ENCODE measurements around the gene PPEF1. TPM values are rescaled to one million over a fixed set of nuclear protein-coding genes. Genes with fewer than 3 reads are reported as not detected.
"Not testable (repeated sequence)": the region's sequence is repeated elsewhere in the genome, so short reads cannot be mapped to it uniquely, and the experiment has no call there.

Gene PPEF1
- total and polyA plus RNA-seq, 4 donors, result 0.09 TPM; not detected in 3

GRCh38 chrX:18725310-18725943 is 18.0 kb downstream of the PPEF1 start:
- Histone ChIP-seq H3K4me1 (ENCODE audit: control insufficient read depth in 4 of 4, insufficient read depth in 4 of 4, low read length in 3 of 4) (no peaks in the 10 kb centered on the region), H3K4me3 (ENCODE audit: low read depth in 1 of 3, low read length in 3 of 3) (no peak overlapping the region), H3K36me3 (ENCODE audit: control insufficient read depth in 4 of 4, insufficient read depth in 3 of 4, low read depth in 1 of 4, low read length in 3 of 4) (no peaks in the 10 kb centered on the region), H3K9ac (ENCODE audit: low read depth in 1 of 2, low read length in 2 of 2) (no peak overlapping the region), H3K27ac (ENCODE audit: low read depth in 1 of 2, low read length in 2 of 2) (no peak overlapping the region), H3K9me3 (ENCODE audit: control insufficient read depth in 4 of 4, low read length in 3 of 4) (no peaks in the 10 kb centered on the region), H3K27me3 (ENCODE audit: control insufficient read depth in 4 of 4, insufficient read depth in 4 of 4, low read length in 3 of 4) (peaks cover 0 to 2% (median 0%) of the 10 kb centered on the region in 4 donors)
- TF ChIP-seq CTCF (IDR thresholded peaks at IDR 0.05; ENCODE audit: low read depth, low read length, missing input control) (no peak), GABPA (IDR thresholded peaks at IDR 0.05 in 1 of 2, conservative IDR thresholded peaks at IDR 0.05 in 1 of 2) (no peak), EGR1 (IDR thresholded peaks at IDR 0.05; ENCODE audit: low read depth in 2 of 2) (no peak), RXRA (IDR thresholded peaks at IDR 0.05) (no peak), FOXA2 (IDR thresholded peaks at IDR 0.05) (no peak), REST (IDR thresholded peaks at IDR 0.05) (no peak), NR2F2 (IDR thresholded peaks at IDR 0.05) (no peak), ZBTB33 (IDR thresholded peaks at IDR 0.05) (no peak), MAX (IDR thresholded peaks at IDR 0.05) (no peak), ATF3 (IDR thresholded peaks at IDR 0.05) (no peak), SP1 (IDR thresholded peaks at IDR 0.05) (no peak), TAF1 (conservative IDR thresholded peaks at IDR 0.05) (no peak), HNF4G (IDR thresholded peaks at IDR 0.05) (no peak), YY1 (IDR thresholded peaks at IDR 0.05) (no peak)
- DNase-seq (ENCODE audit: low spot score), result no peak
- 69% methylated on average over 8 of the region's 8 CpGs for WGBS

GRCh38 chrX:18733287-18733686 is 25.8 kb downstream of the PPEF1 start:
- Histone ChIP-seq H3K36me3 (ENCODE audit: control insufficient read depth in 4 of 4, insufficient read depth in 3 of 4, low read depth in 1 of 4, low read length in 3 of 4) (no peaks in the 10 kb centered on the region), H3K27ac (ENCODE audit: low read depth in 1 of 2, low read length in 2 of 2) (no peak overlapping the region), H3K4me1 (ENCODE audit: control insufficient read depth in 4 of 4, insufficient read depth in 4 of 4, low read length in 3 of 4) (no peaks in the 10 kb centered on the region), H3K9ac (ENCODE audit: low read depth in 1 of 2, low read length in 2 of 2) (no peak overlapping the region), H3K27me3 (ENCODE audit: control insufficient read depth in 4 of 4, insufficient read depth in 4 of 4, low read length in 3 of 4) (peaks cover 0 to 2% (median 0%) of the 10 kb centered on the region in 4 donors), H3K4me3 (ENCODE audit: low read depth in 1 of 3, low read length in 3 of 3) (no peak overlapping the region), H3K9me3 (ENCODE audit: control insufficient read depth in 4 of 4, low read length in 3 of 4) (no peaks in the 10 kb centered on the region)
- WGBS, result 76% methylated on average over 4 of the region's 4 CpGs
- TF ChIP-seq FOXA2 (IDR thresholded peaks at IDR 0.05) (no peak), HNF4G (IDR thresholded peaks at IDR 0.05) (no peak), RAD21 (IDR thresholded peaks at IDR 0.05) (no peak), YY1 (IDR thresholded peaks at IDR 0.05) (no peak), FOXA1 (IDR thresholded peaks at IDR 0.05) (no peak), GABPA (IDR thresholded peaks at IDR 0.05 in 1 of 2, conservative IDR thresholded peaks at IDR 0.05 in 1 of 2) (no peak), TAF1 (conservative IDR thresholded peaks at IDR 0.05) (no peak), JUND (IDR thresholded peaks at IDR 0.05) (no peak), RXRA (IDR thresholded peaks at IDR 0.05) (no peak)
- DNase-seq (ENCODE audit: low spot score), result no peak

GRCh38 chrX:18739609-18740008 is 32.2 kb downstream of the PPEF1 start:
- not testable (repeated sequence) for H3K4me1 ChIP-seq (ENCODE audit: control insufficient read depth in 4 of 4, insufficient read depth in 4 of 4, low read length in 3 of 4); H3K9ac ChIP-seq (ENCODE audit: low read depth in 1 of 2, low read length in 2 of 2); H3K36me3 ChIP-seq (ENCODE audit: control insufficient read depth in 4 of 4, insufficient read depth in 3 of 4, low read depth in 1 of 4, low read length in 3 of 4); H3K9me3 ChIP-seq (ENCODE audit: control insufficient read depth in 4 of 4, low read length in 3 of 4); H3K27ac ChIP-seq (ENCODE audit: low read depth in 1 of 2, low read length in 2 of 2); H3K4me3 ChIP-seq (ENCODE audit: low read depth in 1 of 3, low read length in 3 of 3); H3K27me3 ChIP-seq (ENCODE audit: control insufficient read depth in 4 of 4, insufficient read depth in 4 of 4, low read length in 3 of 4); DNase-seq (ENCODE audit: low spot score)
- WGBS, result 75% methylated on average over 6 of the region's 6 CpGs
